Stimulated activated naive CD8-positive, alpha-beta T cell treated with anti-CD3 and anti-CD28 coated beads, Interleukin-15, amount 100 ng/mL, for 72 hours (primary cell): ENCODE measurements around the gene NMT1.

Experiments
- ATAC-seq: fragments of 150-1000 bp; cut with Tn5 transposase; 2 replicates; pipeline ENCODE4 v1.10.0; 2021; ENCODE audit warnings: mild to moderate bottlenecking, moderate library complexity
- DNase-seq, 2 donors: peaks; one replicate each; pipeline ENCODE4 v3.0.0; 2021 to 2022
- H3K27ac Mint-ChIP-seq, 2 donors: one replicate each; pipeline ENCODE4 v1.8.0; 2022; ENCODE audit warnings: mild to moderate bottlenecking in 2 of 2, mixed read lengths in 2 of 2, moderate library complexity in 2 of 2
- H3K27me3 Mint-ChIP-seq: one replicate; pipeline ENCODE4 v1.8.0; 2022; ENCODE audit warnings: mixed read lengths
- H3K4me1 Mint-ChIP-seq: one replicate; pipeline ENCODE4 v1.8.0; 2022; ENCODE audit warnings: mild to moderate bottlenecking, mixed read lengths
- H3K4me3 Mint-ChIP-seq, 2 donors: one replicate each; pipeline ENCODE4 v1.8.0; 2022; ENCODE audit warnings: mild to moderate bottlenecking in 2 of 2, mixed read lengths in 2 of 2, moderate library complexity in 1 of 2
- H3K9me3 Mint-ChIP-seq, 2 donors: one replicate each; pipeline ENCODE4 v1.8.0; 2022; ENCODE audit warnings: mixed read lengths in 2 of 2

The NMT1 gene

DNA sequence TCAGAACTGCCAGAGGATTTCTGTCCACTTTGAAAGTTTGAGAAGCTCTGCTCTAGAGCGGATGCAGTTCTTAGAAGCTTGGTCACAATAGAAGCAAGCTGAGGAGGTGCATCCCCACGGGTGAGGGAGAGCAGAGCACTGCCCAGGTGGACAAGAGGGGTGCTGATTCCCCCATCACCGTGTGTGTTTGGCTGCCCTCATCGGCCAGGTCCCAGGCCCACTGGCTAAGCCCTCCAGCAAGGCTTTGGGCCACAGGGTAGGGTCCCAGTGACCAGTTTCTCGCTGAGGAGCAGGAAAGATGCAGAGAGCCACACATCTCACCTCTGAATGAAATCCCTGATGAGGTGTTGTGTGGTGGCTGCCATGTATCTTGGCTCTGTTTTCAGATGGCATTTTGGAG, 26.9 kb downstream of the NMT1 start:
- Mint-ChIP-seq H3K4me1 (no peaks in the 10 kb centered on the region), H3K27me3 (no peaks in the 10 kb centered on the region), H3K27ac (no peak overlapping the region), H3K4me3 (no peak overlapping the region), H3K9me3 (no peaks in the 10 kb centered on the region)
- ATAC-seq (no peak), DNase-seq (no peak)

DNA sequence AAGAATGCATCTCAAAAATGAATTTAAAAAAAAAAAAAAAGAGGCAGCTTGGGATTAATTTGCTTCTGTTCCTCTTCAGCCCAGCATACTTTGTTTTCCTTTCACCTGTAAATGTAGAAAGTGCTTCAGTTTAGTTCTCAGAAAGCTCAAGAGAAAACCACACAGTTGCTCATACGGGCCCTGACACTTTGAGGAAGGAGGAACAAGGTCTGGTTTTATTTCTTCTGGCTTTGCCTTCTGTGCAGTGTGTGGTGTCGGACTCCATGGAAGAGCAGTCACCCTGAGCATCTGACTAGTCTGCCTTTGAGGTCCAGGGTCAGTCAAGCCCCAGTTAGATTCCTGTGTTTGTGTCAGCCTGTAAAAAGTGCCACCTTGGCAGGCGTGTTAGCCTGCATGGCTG, 27.6 kb downstream of the NMT1 start:
- H3K27me3 Mint-ChIP-seq, result no peaks in the 10 kb centered on the region
- ATAC-seq (no peak), DNase-seq (no peak)
- H3K4me1 Mint-ChIP-seq, result no peaks in the 10 kb centered on the region
- no peak overlapping the region for H3K4me3 Mint-ChIP-seq
- no peaks in the 10 kb centered on the region for H3K9me3 Mint-ChIP-seq
- peak overlapping the region in 1 of 2 donors; percentile 27 for H3K27ac Mint-ChIP-seq

DNA sequence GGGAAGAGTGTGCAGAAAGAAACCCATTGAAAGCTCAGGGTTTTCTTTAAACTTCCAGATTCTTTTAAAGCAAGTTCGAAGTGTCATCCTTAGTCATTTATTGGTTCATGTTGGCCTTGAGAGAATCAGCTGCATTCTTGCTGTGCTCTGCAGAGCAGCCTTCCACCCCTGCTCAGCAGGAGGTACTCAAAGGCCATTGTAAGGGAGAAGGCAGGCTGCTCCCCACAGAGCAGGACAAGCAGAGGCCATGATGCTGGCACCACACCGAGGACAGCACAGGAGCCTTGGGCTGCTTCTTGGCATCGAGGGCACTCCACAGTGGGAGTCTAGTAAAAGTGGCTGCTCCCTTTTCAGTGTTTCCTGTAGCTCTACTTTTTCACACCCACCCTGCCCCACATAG, 29.6 kb downstream of the NMT1 start:
- DNase-seq, result no peak
- peak overlapping the region in 1 of 2 donors; percentile 19 for H3K27ac Mint-ChIP-seq
- H3K27me3 Mint-ChIP-seq, result no peaks in the 10 kb centered on the region
- no peaks in the 10 kb centered on the region for H3K4me1 Mint-ChIP-seq
- H3K4me3 Mint-ChIP-seq, result no peak overlapping the region
- no peaks in the 10 kb centered on the region for H3K9me3 Mint-ChIP-seq
- ATAC-seq, result no peak

DNA sequence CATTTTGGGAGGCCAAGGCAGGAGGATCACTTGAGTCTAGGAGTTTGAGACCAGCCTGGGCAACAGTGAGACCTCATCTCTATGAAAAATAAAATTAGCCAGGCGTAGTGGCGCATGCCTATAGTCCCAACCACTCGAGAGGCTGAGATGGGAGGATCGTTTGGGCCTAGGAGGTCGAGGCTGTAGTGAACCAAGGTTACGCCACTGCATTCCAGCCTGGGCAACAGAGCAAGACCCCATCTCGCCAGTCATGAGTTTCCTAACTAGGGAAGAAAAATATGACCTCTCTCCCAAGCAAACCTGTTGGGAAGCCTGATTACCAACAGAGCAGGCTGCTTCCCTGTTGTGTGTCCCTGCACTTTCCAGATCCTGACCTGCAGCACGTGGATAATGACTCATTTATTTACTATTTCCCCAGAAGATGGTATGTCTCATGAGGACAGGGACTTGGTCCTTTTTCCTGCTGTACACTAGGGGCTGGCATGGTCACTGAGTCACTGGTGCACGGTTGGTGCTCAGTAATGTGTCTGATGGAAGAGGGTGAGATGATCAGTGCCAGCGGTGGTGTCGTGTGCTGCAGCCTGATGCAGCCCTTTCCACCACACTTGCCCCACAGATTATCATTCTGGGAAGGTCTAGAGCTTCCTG, 30.8 kb downstream of the NMT1 start:
- H3K4me3 Mint-ChIP-seq, result no peak overlapping the region
- peak overlapping the region in 1 of 2 donors; percentile 74 for H3K27ac Mint-ChIP-seq
- ATAC-seq (no peak), DNase-seq (no peak)
- no peaks in the 10 kb centered on the region for H3K4me1 Mint-ChIP-seq
- H3K9me3 Mint-ChIP-seq, result no peaks in the 10 kb centered on the region
- H3K27me3 Mint-ChIP-seq, result no peaks in the 10 kb centered on the region

DNA sequence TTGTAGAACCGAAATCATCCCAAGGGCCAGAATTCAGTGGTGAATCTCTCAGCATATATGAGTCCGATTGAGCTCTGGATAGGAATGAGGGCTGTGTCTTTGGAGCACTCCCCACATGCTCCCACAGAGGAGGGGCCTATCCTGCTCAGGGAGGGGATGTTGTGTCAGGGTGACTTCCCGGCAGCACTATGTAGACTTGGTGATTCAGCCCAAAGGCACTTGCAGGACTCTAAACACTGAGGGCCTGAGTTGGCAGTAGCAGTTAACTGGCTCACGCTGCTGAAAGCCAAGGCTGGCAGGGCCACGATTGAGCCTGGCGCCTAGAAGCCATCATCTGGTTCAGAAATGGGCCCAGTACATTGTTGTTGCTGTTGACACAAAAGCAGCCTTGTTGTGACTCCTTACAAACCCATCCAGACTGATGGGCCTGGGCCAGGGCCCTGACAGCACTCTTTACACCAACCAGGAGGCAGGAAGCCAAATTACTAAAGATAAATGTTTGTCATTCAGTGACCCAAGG, 31.9 kb downstream of the NMT1 start:
- no peak overlapping the region for H3K27ac Mint-ChIP-seq

DNA sequence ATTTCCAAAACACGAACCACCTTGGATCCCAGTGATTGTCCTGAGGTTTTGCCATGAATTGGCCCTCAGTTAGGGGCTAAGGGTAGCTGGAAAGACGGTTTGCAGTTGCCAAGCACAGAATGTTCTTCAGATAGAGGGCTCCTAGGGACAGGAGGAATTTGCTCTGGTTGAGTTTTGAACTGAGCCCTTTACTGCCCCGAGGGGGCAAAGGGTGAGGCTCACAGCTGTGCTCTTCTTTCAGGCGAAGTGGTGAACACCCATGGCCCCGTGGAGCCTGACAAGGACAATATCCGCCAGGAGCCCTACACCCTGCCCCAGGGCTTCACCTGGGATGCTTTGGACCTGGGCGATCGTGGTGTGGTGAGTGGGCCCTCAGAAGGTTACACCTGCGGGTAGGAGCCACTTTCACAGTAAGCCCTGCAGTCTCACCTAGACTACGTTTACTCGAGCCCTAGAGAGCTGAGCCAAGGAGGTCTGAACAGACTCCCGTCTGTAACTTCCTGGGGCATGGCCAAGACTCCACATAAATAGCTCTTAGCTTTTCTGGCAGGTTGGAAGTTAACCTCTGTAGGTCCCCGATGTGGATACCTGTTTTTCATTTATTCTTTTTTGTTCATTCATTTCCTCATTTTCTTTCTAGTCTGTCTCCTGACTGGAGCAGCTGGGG, 32.5 kb downstream of the NMT1 start:
- Mint-ChIP-seq H3K27ac (no peak overlapping the region), H3K27me3 (no peaks in the 10 kb centered on the region), H3K4me1 (peaks cover 7% of the 10 kb centered on the region), H3K9me3 (no peaks in the 10 kb centered on the region), H3K4me3 (no peak overlapping the region)
- ATAC-seq (no peak), DNase-seq (no peak)

More for the DNA sequence above, 31.9 kb downstream of the NMT1 start:
- no peak for ATAC-seq
- Mint-ChIP-seq H3K4me3 (no peak overlapping the region), H3K4me1 (peaks cover 4% of the 10 kb centered on the region), H3K9me3 (no peaks in the 10 kb centered on the region), H3K27me3 (no peaks in the 10 kb centered on the region)
- no peak for DNase-seq

DNA sequence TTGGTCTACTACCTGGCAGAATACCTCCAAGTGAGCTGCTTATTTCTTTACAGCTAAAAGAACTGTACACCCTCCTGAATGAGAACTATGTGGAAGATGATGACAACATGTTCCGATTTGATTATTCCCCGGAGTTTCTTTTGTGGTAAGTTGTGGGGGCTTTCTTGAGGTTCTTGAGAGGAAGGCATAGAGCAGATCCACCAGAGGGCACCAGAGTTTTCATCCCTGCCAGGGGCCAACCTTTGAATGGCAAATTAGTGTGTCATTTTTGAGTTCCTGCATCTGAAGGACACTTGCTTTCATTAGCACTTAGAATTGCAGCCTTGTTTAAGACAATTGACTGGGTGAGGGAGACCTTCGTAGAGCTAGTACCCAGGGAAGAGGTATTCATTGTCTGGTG, 35.0 kb downstream of the NMT1 start:
- DNase-seq, result no peak
- Mint-ChIP-seq H3K9me3 (no peaks in the 10 kb centered on the region), H3K4me1 (peaks cover 7% of the 10 kb centered on the region), H3K4me3 (no peak overlapping the region), H3K27me3 (no peaks in the 10 kb centered on the region), H3K27ac (no peak overlapping the region)
- no peak for ATAC-seq

DNA sequence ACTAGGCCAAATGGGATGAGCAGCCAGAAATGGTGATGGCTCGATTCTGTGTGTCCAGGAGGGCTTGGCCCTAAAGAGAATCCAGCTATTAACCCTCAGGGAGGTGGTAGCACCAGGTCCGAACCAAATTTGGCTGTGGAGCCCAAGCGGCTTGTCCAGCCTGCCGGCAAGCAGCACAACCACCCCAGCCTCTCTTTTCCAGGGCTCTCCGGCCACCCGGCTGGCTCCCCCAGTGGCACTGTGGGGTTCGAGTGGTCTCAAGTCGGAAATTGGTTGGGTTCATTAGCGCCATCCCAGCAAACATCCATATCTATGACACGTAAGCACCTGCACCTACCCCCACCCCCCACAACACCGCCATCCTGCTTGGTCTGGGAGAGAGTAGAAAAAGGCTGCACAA, 35.8 kb downstream of the NMT1 start:
- H3K4me3 Mint-ChIP-seq, result no peak overlapping the region
- DNase-seq, result no peak
- peaks cover 7% of the 10 kb centered on the region for H3K4me1 Mint-ChIP-seq
- H3K27me3 Mint-ChIP-seq, result no peaks in the 10 kb centered on the region
- ATAC-seq, result no peak
- no peak overlapping the region for H3K27ac Mint-ChIP-seq
- no peaks in the 10 kb centered on the region for H3K9me3 Mint-ChIP-seq

DNA sequence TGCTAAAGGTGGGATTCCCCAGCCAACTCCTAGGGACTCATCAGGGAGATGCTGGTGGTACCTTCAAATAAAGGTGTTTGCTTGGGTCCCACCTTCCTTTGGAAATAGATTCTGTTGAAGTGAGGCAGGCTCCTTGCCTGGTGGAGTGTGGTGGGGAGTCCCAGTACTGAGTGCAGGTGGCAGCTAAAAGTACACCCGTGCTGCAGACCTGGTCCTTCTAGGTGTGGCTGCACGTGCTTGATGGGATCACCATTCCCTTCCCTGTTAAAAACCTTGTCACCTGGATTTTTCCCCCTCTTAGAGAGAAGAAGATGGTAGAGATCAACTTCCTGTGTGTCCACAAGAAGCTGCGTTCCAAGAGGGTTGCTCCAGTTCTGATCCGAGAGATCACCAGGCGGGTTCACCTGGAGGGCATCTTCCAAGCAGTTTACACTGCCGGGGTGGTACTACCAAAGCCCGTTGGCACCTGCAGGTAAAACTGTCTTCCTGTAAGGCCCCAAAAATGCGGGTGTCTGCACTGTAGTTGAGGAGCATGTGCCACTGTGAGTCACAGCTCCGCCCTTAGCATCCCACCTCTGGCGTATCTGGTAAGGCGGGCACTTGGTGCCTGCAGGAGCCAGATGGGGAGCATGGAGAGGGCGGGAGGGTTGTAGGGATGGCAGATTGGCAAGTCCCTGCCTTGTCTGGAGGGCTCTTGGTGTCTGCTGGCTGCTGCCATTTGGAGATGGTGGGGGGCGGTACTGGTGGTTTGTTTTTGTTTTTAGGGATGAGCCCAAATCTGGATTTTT, 37.2 kb downstream of the NMT1 start:
- no peaks in the 10 kb centered on the region for H3K27me3 Mint-ChIP-seq
- H3K9me3 Mint-ChIP-seq, result no peaks in the 10 kb centered on the region
- ATAC-seq (no peak), DNase-seq (no peak)
- peak overlapping the region in 1 of 2 donors; percentile 59 for H3K27ac Mint-ChIP-seq
- H3K4me3 Mint-ChIP-seq, result no peak overlapping the region
- H3K4me1 Mint-ChIP-seq, result peaks cover 7% of the 10 kb centered on the region

DNA sequence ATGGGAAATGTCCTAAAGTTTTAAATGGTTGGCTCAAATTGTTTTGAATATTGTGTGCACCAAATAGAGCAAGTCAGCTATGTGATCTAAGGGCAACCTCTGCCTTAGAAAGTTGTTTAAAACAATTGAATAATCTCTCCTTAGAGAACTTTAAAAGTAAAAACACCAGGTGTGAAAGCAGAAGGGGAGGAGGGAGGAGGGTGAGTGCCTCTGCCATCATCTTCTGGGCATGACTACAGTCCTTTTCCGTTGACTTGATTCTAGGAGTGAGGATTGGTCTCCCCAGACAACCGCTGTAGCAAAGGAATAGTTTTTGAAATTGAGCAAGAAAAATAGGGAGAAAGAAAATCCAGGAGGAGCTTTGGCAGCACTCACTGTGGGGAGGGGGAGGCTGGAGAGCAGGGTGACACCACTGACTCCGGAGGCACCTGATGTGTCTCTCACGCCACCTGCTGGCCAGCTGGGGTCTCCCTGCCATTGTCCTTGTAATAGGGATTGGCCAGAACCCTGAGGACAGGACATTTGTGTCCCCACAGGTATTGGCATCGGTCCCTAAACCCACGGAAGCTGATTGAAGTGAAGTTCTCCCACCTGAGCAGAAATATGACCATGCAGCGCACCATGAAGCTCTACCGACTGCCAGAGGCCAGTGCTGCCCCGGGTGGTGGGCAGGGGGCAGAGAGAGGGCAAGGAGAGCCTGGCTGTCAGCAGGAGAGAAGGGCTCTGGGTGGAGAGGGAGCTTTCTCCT, 37.9 kb downstream of the NMT1 start:
- DNase-seq (peak; percentile 66 to 71), ATAC-seq (peak; percentile 93)
- Mint-ChIP-seq H3K4me3 (no peak overlapping the region), H3K27me3 (no peaks in the 10 kb centered on the region), H3K4me1 (peaks cover 7% of the 10 kb centered on the region), H3K9me3 (no peaks in the 10 kb centered on the region), H3K27ac (peak overlapping the region in 1 of 2 donors; percentile 71)

DNA sequence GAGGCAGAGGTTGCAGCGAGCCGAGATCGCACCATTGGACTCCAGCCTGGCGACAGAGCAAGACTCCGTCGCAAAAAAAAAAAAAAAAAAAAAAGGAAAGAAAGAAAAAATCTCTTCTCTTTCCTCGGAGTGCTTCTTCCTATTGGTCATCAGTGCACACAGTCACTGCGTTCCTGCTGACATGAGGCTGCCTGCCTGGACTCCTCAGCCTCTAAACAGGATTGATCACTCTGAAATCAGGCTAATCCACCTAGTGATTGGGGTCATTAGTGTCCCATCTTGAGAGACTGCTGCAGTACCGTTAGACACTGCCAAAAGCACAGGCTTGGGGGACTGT, 40.4 kb downstream of the NMT1 start:
- ATAC-seq (no peak), DNase-seq (no peak)
- Mint-ChIP-seq H3K27ac (no peak overlapping the region), H3K9me3 (no peaks in the 10 kb centered on the region), H3K27me3 (no peaks in the 10 kb centered on the region), H3K4me1 (peaks cover 7% of the 10 kb centered on the region), H3K4me3 (no peak overlapping the region)

DNA sequence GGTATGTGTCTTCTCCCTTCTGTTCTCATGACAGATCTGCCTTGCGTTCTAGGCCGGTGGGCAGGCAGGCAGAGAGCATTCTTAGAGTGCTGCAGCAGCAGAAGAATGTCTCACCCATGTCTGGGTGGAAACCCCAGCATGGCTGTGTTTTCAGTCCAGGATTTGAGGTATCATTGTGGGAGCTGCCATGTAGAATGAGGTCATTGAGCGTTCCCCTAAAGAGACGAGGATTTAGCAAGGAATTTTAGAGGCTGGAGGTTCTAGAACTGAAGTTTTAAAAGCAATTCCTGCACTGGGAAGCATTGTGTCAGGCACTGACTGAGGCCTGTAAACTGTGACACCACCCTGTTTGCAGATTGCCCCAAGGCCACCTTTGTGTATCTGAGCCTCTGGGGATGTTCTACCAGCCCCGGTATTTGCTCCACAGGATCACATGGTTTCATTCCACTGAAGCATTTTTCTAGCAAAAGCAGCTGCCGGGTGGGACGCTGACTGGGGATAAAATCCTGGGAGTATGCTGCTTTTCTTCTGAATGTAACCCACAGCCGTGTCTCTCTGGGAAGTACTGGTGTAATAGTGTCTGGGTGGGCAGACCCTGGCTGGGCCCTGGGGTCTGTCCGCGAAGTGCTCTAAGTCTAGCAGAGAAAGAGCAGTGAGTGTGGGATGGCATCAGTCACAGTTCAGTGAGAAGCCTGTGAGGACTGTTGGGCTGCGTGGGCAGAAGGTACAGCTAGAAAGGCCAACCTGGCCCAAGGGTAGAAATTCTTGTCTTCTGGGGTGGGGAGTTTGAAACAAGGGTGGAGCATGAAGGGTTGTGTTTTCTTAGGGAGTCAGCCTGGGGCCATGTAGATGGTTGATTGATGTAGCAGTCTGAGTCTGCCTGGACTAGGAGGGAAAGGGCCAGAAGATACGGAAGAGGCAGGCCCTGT, 41.0 kb downstream of the NMT1 start:
- Mint-ChIP-seq H3K27me3 (no peaks in the 10 kb centered on the region), H3K27ac (no peak overlapping the region), H3K9me3 (no peaks in the 10 kb centered on the region), H3K4me3 (no peak overlapping the region), H3K4me1 (peaks cover 7% of the 10 kb centered on the region)
- no peak for DNase-seq
- ATAC-seq, result no peak

DNA sequence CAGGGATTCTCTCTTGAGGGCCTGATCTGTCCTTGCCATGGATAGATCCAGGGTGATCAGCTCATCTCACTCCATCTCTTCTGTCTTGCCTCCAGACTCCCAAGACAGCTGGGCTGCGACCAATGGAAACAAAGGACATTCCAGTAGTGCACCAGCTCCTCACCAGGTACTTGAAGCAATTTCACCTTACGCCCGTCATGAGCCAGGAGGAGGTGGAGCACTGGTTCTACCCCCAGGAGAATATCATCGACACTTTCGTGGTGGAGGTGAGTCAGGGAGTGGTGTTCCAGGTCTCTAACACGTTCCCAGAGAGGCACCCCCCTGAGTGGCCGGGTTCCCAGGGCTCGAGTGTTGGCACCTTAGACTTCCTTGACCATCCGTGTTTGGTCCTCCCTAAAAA, 41.7 kb downstream of the NMT1 start:
- no peaks in the 10 kb centered on the region for H3K9me3 Mint-ChIP-seq
- ATAC-seq (no peak), DNase-seq (no peak)
- H3K4me3 Mint-ChIP-seq, result no peak overlapping the region
- peaks cover 5% of the 10 kb centered on the region for H3K4me1 Mint-ChIP-seq
- no peak overlapping the region for H3K27ac Mint-ChIP-seq
- H3K27me3 Mint-ChIP-seq, result no peaks in the 10 kb centered on the region

DNA sequence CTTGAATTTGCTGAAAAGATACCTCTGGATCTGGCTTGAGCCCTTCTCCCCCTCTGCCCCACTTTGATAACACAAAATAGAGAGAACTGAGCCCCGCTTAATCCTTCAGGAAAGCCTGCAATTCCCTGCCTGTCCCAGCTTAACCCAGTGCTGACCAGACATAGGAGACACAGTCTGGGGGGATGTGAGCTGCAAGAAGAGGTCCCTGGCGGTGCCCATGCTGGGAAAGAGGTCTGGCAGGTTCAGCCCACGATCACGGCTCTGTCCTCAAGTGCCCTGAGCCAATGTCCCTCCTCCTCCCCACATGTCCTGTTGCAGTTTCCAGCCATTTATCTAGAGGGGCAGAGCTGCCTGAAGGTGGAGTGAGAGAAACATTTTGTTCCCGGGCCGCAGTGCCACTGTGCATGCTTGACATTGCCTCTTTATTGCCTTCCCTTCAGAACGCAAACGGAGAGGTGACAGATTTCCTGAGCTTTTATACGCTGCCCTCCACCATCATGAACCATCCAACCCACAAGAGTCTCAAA, 42.2 kb downstream of the NMT1 start:
- no peaks in the 10 kb centered on the region for H3K27me3 Mint-ChIP-seq
- no peak overlapping the region for H3K27ac Mint-ChIP-seq
- H3K9me3 Mint-ChIP-seq, result no peaks in the 10 kb centered on the region
- ATAC-seq, result no peak
- H3K4me1 Mint-ChIP-seq, result peaks cover under 1% of the 10 kb centered on the region
- DNase-seq, result no peak
- no peak overlapping the region for H3K4me3 Mint-ChIP-seq
